HT1080 (cell line): ENCODE data around the gene GPBP1L1. TPM values are rescaled to one million over a fixed set of nuclear protein-coding genes. Genes with fewer than 3 reads are reported as not detected.
A peak's percentile ranks its signal among the peaks of the same experiment; 100 is the strongest.

Experiments
- DNase-seq: peaks from one replicate; pipeline ENCODE4 v3.0.0-alpha.2; 2015; ENCODE audit warnings: low read depth
- total RNA-seq: library from RNA; depleted of rRNA; stranded (reverse); fragments of >200 nt; shearing (Covaris generic); gene quantifications from 2 replicates; pipeline ENCODE4 v1.2.3, GENCODE V29; 2014

The GPBP1L1 gene
- total RNA-seq, 1 experiment from 2014 or later: 92.7 TPM

- DNase-seq: peak; percentile 9
Observed at GRCh38 chr1:45643978-45644377, 42.4 kb downstream of the GPBP1L1 start.

- DNase-seq: no peak
Observed at GRCh38 chr1:45643321-45643720, 43.0 kb downstream of the GPBP1L1 start.

- no peak for DNase-seq
Observed at GRCh38 chr1:45640293-45640692, 46.0 kb downstream of the GPBP1L1 start.

GRCh38 chr1:45635211-45635610 is 51.1 kb downstream of the GPBP1L1 start:
- no peak for DNase-seq

- DNase-seq: no peak
Observed at GRCh38 chr1:45630429-45630828, 55.9 kb downstream of the GPBP1L1 start.

GRCh38 chr1:45629035-45629434 is 57.3 kb downstream of the GPBP1L1 start:
- no peak for DNase-seq

- no peak for DNase-seq
Observed at GRCh38 chr1:45623972-45624371, 62.4 kb downstream of the GPBP1L1 start, which contains the start of gene CCDC17. CCDC17 (minus strand) TSS chr1:45624054; CDS start chr1:45623909, 145 bp downstream.

- no peak for DNase-seq
Observed at GRCh38 chr1:45622524-45623394, 63.6 kb downstream of the GPBP1L1 start.

- DNase-seq: no peak
Observed at GRCh38 chr1:45621895-45622523, 64.3 kb downstream of the GPBP1L1 start.

- no peak for DNase-seq
Observed at GRCh38 chr1:45621501-45621836, 64.9 kb downstream of the GPBP1L1 start.

- no peak for DNase-seq
Observed at GRCh38 chr1:45620588-45621500, 65.5 kb downstream of the GPBP1L1 start.

GRCh38 chr1:45619149-45619921 is 67.0 kb downstream of the GPBP1L1 start:
- no peak for DNase-seq

- peak; percentile 82 for DNase-seq
Observed at GRCh38 chr1:45617618-45618017, 68.7 kb downstream of the GPBP1L1 start.

- no peak for DNase-seq
Observed at GRCh38 chr1:45615885-45616284, 70.4 kb downstream of the GPBP1L1 start.

GRCh38 chr1:45612941-45613579 is 73.3 kb downstream of the GPBP1L1 start:
- DNase-seq: no peak

- DNase-seq: no peak
Observed at GRCh38 chr1:45610589-45611226, 75.6 kb downstream of the GPBP1L1 start.

GRCh38 chr1:45608175-45609156 is 77.9 kb downstream of the GPBP1L1 start:
- DNase-seq: no peak

GRCh38 chr1:45607404-45608074 is 78.8 kb downstream of the GPBP1L1 start:
- DNase-seq: no peak
